A549 treated with DMSO at 1 μM for 4 hours (cell line): ENCODE measurements around the gene AGAP3. TPM values are rescaled to one million over a fixed set of nuclear protein-coding genes. Genes with fewer than 3 reads are reported as not detected.

ENCODE experiments used
- total RNA-seq: library from RNA; stranded (reverse); fragments of 200-300 nt; extraction: Qiagen RNA extraction; gene quantifications from 5 replicates; pipeline ENCODE4 v1.2.3, GENCODE V29; 2022; ENCODE audit warnings: low read depth

The AGAP3 gene
- total RNA-seq: 62.0 to 72.4 TPM (median 67.1 TPM) in 5 replicates

DNA sequence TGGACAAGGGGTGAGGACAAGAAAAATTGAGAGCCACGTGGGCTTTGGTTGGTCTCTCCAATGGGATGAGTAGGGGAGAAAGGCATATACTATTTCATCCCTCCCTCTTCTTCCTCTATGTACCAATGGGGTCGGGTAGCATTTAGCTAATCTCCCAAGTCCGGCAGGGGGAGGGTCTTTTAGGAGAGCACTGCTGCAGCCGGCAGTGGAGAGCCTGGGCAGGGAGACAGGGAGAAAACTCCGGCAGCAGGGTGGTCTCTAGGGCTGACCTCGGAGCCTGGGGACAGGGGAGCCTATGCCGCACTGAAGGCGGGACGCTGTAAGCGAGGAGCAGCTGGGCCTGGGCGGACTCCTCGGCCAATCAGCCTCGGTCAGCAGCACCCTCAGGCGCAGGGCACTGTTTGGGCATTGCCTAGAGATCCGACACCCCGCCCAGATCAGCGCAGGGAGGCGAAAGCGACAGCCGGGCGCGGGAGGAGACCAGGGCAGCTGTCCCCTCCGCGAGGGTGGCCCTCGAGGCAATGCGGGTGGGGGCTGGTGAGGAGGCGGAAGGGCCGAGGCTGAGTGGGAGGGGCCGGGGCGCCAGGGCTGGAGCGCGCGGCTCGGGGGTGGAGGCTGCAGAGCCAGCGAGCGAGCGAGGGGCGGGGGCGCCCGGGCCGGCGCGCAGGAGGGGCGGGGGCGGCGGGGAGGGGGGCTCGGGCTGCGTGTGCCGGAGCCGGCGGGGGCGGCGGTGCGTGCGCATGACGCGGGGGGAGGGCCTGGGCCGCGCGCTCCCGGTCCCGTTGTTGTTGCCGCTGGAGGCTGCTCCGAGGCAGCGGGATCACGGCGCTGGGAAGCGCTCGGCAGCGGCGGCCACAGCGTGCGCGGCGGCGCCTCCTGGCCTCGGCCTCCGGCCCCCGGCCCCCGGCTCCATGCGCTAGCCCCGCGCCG is at the start of gene AGAP3:
AGAP3 (plus strand) TSS at position 785 of the 930 bp plus-strand sequence. CDS start 267 bp downstream, outside the sequence.

DNA sequence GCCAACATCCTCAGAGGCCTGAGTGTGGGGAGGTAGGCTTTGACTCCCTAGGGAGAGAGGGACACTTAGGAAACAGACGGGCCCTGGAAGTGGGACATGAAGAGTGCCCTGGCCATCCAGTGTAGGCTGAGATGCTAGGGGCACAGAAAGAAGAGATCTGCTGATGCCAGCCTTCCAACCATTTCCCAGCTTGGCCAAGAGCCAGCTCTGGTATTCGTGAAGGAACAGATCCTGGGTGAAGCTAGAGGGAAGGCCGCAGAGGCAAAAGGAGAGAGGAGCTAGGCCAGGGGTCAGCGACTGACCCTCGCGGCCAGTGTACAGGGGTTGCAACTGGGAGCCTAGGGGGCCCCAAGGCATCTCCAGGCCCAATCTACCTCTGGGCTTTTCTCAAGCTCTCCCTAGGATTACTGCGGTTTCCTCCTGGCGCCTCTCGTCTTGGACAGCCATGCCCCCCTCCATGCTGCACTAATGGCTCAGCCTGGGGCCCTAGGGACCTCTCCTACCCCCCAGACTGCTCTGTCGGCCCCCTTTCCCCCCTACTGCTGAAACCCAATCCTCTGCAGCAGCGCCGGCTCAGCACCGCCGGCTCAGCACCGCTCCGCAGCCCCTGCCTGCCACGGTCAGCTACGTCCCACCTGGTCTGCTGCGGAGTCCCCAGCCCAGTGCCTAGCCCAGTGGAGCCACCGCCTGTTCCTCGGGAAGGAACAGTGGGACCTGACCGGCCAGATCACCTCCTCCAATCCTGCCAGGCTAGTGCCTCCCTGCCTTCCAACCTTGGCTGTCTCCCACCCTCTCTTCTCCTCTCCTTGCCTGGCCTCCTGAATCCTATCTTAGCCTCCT is 38.1 kb upstream of the AGAP3 start, which contains the start of gene ASIC3:
ASIC3 (plus strand) TSS at position 556 of the 840 bp plus-strand sequence. CDS start 355 bp downstream, outside the sequence.

GRCh38 chr7:151057506-151057988 is 28.7 kb upstream of the AGAP3 start, which contains the start of gene CDK5:
Gene CDK5, minus strand, starts transcription at chr7:151057897. Its CDS starts 49 bp downstream, at chr7:151057848.

DNA sequence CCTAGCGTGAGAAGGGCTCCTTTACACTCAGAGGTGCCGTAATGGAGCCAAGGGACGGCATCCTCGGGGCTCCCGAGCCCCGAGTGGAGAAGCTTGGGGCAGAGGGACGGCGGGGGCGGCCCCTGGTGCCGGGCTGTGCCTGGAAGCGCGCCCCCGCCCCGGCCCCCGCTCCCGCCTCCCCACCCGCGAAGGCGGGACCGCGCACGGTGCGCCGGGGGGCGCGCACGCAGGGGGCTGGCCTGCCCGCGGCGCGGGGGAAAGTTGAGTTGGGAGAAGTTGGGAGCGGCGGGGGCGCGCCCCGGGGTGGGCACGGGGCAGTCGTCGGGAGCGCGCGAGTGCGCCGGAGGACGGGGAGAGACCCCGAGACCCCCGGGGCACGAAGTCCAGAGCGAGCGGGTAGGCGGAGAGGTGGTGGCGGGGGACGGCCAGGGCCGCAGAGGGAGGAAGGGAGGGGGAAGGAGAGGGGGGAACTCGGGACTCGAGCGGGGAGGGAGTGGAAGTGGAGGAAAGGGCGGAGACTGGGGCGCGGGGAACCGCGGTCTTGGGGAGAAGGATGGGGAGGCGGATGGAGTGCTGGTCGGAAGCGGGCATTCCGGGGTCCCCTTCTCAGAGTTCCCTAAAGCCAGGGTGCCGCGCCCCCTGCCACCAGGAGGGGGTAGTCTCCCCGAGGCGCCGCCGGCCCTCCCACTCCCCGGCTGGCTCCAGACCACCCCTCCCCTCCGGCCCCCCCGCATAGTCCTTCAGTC is 26.7 kb upstream of the AGAP3 start, which contains the start of gene SLC4A2:
SLC4A2 (plus strand) TSS at position 223 of the 746 bp plus-strand sequence. CDS start 2,399 bp downstream, outside the sequence.

DNA sequence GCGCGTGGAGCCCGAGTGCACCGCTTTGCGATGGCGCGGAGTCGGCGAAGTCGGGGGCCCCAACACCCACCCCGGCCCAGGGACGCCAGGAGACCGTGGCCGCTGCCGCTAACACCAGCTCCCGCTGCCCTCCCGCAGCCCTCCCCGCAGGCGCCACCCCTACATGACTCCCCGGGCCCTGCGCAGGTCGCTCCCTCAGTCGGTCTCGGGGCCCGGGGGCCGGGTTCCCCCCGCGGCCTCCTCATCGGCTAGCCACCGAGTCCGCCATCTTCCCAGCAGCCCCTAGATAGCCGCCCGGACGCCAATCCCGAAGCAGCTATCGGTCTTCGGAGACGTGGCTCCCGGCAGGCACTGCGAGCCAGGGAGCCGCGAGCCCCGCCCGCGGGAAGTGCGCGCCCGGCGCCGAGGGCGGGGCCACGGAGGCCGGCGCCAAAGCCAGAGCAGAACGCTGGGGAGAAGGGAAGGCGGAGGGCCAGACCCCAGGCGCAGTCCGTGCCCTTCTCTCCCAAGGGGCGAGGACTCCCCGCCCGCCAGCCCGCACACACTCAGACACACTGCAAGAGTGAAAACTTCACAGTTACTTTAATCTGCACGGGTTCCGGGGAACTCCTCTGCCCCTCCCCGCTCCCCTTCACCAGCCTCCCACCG is 5.6 kb upstream of the AGAP3 start, which contains the start of gene FASTK:
FASTK (minus strand) TSS at position 288 of the 648 bp plus-strand sequence; CDS start at position 245, 43 bp downstream.

GRCh38 chr7:151083071-151083823 is 3.0 kb upstream of the AGAP3 start, which contains the start of gene TMUB1:
Gene TMUB1, minus strand, starts transcription at chr7:151083493. Its CDS starts 930 bp downstream, at chr7:151082563.

DNA sequence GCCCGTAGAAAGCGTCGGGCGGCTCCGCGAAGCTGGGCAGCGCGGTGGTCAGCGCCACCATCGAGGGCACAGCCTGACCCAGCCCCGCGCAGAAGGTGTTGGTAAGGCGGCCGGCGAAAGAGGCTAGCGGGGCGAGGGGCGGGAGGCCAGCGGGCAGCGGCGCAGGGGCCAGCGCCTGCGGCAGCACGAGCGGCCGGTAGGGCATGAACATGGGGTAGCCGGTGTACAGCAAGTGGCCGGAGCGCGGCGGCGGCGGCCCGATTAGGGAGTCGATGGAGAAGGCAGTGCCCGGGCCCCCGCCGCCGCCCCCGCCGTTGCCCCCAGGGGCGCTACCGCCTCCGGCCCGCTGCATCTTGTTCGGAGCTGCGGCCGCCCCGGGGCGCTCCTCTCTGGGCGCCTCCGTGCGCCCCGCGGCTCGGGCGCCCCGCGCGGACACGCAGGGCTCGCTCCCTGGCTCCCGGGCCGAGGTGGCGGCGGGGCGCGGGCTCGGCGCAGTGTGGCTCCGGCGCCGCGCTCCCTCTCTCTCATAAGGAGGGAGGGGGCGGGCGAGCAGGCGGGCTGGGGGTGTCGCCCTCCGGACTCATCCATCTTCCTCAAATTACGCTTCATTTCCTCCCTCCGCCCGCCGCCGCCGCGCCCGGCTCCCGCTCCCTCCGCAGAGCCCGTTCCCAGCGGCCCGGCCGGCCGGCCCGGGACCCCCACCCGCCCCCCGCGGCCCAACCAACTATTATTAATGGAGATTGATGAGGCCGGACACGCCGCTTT is 81.1 kb downstream of the AGAP3 start, which contains the start of gene GBX1:
GBX1 (minus strand) TSS at position 498 of the 765 bp plus-strand sequence; CDS start at position 352, 146 bp downstream.

DNA sequence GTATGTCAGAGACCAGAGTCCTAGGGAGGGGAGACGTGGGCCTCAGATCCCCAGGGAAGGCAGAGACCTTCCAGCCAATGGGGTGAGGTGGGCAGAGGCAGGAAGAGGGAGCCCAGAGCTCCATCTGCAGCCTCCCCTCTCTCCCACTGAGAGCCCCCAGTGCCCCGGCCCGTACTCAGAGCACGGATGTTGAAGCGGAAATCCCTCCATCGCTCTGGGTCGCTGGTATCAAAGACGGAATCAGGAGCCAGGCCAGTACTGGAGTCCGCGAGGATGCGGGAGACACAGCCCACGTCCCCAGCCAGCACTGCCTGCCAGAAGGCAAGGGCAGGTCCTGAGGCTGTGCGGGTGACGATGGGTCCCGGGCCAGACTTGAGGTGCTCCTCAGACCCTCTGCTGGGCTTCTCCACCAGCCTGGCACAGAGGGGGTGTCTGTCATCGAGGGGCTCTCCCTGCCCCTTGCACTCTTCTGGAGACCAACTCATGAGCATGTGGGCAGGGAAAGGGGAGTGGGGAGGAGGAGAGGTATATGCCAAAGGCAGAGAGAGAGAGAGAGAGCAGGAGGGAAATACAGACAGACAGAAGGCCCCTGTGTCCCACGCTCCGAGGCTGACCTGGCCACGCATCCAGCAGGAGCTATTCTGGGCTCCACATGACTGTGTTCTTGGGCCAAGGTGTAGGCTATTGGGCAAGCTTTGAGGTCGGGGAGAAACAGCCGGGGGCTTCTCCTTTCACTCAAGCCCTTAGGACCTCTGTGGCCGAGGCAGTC is 100.5 kb downstream of the AGAP3 start, which contains the start of gene ASB10:
ASB10 (minus strand) TSS at position 611 of the 769 bp plus-strand sequence; CDS start at position 491, 120 bp downstream.

Other genes with a start within 250 kb of the AGAP3 start
- gene AOC1, start 234.0 kb upstream of the AGAP3 start, total RNA-seq: not detected in 5 replicates
- 0.35 to 0.51 TPM (median 0.44 TPM) in 5 replicates for gene KCNH2, start 108.2 kb upstream of the AGAP3 start, total RNA-seq
- 0.17 to 0.49 TPM (median 0.26 TPM) in 5 replicates for gene NOS3, start 95.5 kb upstream of the AGAP3 start, total RNA-seq
- gene ATG9B, start 62.0 kb upstream of the AGAP3 start, total RNA-seq: 0.14 to 0.84 TPM (median 0.60 TPM) in 5 replicates
- gene ABCB8, start 58.0 kb upstream of the AGAP3 start, total RNA-seq: 37.6 to 53.7 TPM (median 49.4 TPM) in 5 replicates
- 7.5 to 13.1 TPM (median 10.6 TPM) in 5 replicates for gene ASIC3, start 37.9 kb upstream of the AGAP3 start, total RNA-seq
- 31.5 to 33.1 TPM (median 32.4 TPM) in 5 replicates for gene CDK5, start 28.6 kb upstream of the AGAP3 start, total RNA-seq
- 206 to 317 TPM (median 271 TPM) in 5 replicates for gene SLC4A2, start 26.9 kb upstream of the AGAP3 start, total RNA-seq
- 51.3 to 84.8 TPM (median 73.9 TPM) in 5 replicates for gene FASTK, start 5.7 kb upstream of the AGAP3 start, total RNA-seq
- 34.7 to 58.3 TPM (median 48.2 TPM) in 5 replicates for gene TMUB1, start 3.0 kb upstream of the AGAP3 start, total RNA-seq
- gene GBX1, start 81.2 kb downstream of the AGAP3 start, total RNA-seq: 0.18 TPM in 1 of 5 replicates, not detected in the others
- not detected in 5 replicates for gene ASB10, start 100.8 kb downstream of the AGAP3 start, total RNA-seq
- not detected in 5 replicates for gene H2BK1, start 124.0 kb downstream of the AGAP3 start, total RNA-seq
- gene ABCF2, start 140.7 kb downstream of the AGAP3 start, total RNA-seq: 65.3 to 71.7 TPM (median 70.5 TPM) in 5 replicates
- 43.2 to 52.5 TPM (median 47.1 TPM) in 5 replicates for gene CHPF2, start 146.0 kb downstream of the AGAP3 start, total RNA-seq
- gene SMARCD3, start 162.2 kb downstream of the AGAP3 start, total RNA-seq: 7.9 to 12.4 TPM (median 10.5 TPM) in 5 replicates